ENCODE results near the gene SOAT1. TPM values are rescaled to one million over a fixed set of nuclear protein-coding genes. Genes with fewer than 3 reads are reported as not detected.

SOAT1 gene
- total RNA-seq, 1 experiment from 2014 or later = 7.5 TPM

DNA sequence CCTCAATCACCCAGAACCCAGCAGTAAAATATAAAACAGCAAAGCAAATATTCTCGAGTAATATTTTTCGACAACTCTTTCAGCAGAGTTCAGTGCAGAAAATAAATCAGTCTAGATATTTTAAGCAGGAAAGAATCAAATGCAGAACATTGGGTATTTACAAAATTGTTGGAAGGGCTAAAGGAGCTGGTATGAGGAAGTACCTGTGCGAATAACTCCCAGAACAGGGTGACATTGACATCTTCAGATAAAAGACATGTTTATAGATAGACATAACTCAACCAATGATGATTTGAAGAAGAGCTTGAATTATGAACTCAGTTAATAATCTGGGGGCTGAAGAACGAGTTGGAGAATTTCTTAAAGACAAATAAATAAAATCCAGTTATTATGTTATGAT is 78.6 kb downstream of the SOAT1 start:
- no peak overlapping the region for H3K23ac ChIP-seq (ENCODE audit: insufficient read length, low read depth, low read length)
- Mint-ChIP-seq H3K27ac (no peak overlapping the region), H3K4me1 (no peaks in the 10 kb centered on the region), H3K4me3 (no peak overlapping the region), H3K27me3 (ENCODE audit: low read depth) (no peaks in the 10 kb centered on the region; the same call in 1 of the 2 replicates), H3K36me3 (ENCODE audit: insufficient read depth in 1 of 3, low read depth in 3 of 3) (no peaks in the 10 kb centered on the region), H3K9me3 (no peaks in the 10 kb centered on the region)
- H4K20me1 ChIP-seq (ENCODE audit: control insufficient read depth, insufficient read depth, insufficient read length) = no peaks in the 10 kb centered on the region
- H2AK5ac ChIP-seq (ENCODE audit: insufficient read length, low read length) = no peak overlapping the region
- no peak overlapping the region for H3K9ac ChIP-seq (ENCODE audit: extremely low read depth, insufficient read length, low read length)
- no peak overlapping the region for H3K4me2 ChIP-seq (ENCODE audit: insufficient read depth, insufficient read length, low read length)
- no peaks in the 10 kb centered on the region for H3K79me2 ChIP-seq (ENCODE audit: insufficient read depth, low read length)
- H3K4ac ChIP-seq (ENCODE audit: low read depth, low read length) = no peak overlapping the region
- no peaks in the 10 kb centered on the region for H3K23me2 ChIP-seq (ENCODE audit: insufficient read length, low read depth, low read length, poor library complexity, severe bottlenecking)
- no peak overlapping the region for H4K5ac ChIP-seq (ENCODE audit: insufficient read length, low read depth, low read length)
- no peak overlapping the region for H2BK15ac ChIP-seq (ENCODE audit: low read depth, low read length)
- no peaks in the 10 kb centered on the region for H3K9me3 ChIP-seq (ENCODE audit: control insufficient read depth, low read depth, low read length)
- no peak overlapping the region for H3K56ac ChIP-seq (ENCODE audit: insufficient read length, low read depth, low read length)
- no peak overlapping the region for H2BK5ac ChIP-seq (ENCODE audit: insufficient read length, low read length)
- no peak overlapping the region for H3K27ac ChIP-seq (ENCODE audit: insufficient read length, low read depth, low read length)
- H3K14ac ChIP-seq (ENCODE audit: insufficient read depth, low read length) = no peak overlapping the region
- H3K4me1 ChIP-seq (ENCODE audit: insufficient read depth, low read length) = no peaks in the 10 kb centered on the region
- no peak for TF ChIP-seq CTCF (conservative IDR thresholded peaks at IDR 0.05)
- H3K18ac ChIP-seq (ENCODE audit: insufficient read length, low read depth, low read length) = no peak overlapping the region
- no peaks in the 10 kb centered on the region for H3K27me3 ChIP-seq (ENCODE audit: insufficient read depth, low read length)
- WGBS (ENCODE audit: extremely low coverage, insufficient read length, low lambda C conversion rate) = no CpG with 5 or more reads among the region's 4 CpGs
- no peak overlapping the region for H2BK12ac ChIP-seq (ENCODE audit: insufficient read length, low read depth, low read length)
- no peak overlapping the region for H2AFZ ChIP-seq (ENCODE audit: low read length)
- no peak overlapping the region for H3T11ph ChIP-seq (ENCODE audit: low read length)
- H4K8ac ChIP-seq (replicated peaks; ENCODE audit: insufficient read length, low read depth, low read length) = no peak overlapping the region
- no peak for DNase-seq
- H2BK20ac ChIP-seq (ENCODE audit: low read depth, low read length, poor library complexity, severe bottlenecking) = no peak overlapping the region
- H2BK120ac ChIP-seq (ENCODE audit: low read depth, low read length, poor library complexity, severe bottlenecking) = no peak overlapping the region
- H3K79me1 ChIP-seq (ENCODE audit: insufficient read depth, low read depth, low read length, poor library complexity, severe bottlenecking) = no peaks in the 10 kb centered on the region
- no peak overlapping the region for H4K91ac ChIP-seq (ENCODE audit: insufficient read length, low read depth, low read length)

Data from H9 (cell line).